Measurements from ENCODE around the gene NELL1. TPM values are rescaled to one million over a fixed set of nuclear protein-coding genes. Genes with fewer than 3 reads are reported as not detected.

Gene NELL1
- total RNA-seq, 1 donor from 2014 or later = not detected

DNA sequence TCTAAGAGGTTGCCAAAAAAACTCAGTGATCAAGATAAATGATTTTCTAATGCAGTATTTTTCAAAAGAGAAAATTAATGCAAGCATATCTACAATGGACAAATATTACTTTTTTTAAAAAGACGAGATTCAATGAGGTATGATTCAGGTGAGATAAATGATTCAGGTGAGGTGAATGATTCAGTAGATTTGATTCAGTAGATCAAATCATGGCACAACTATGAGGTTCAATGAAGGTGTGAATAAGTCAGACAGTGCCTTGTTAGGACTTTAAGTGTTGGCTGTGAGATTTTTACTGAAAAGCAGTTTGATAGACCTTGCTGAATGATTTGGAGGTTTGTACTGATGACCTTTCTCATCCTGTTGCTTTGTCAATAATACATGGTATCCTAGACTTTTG is 742.2 kb downstream of the NELL1 start:
- Histone ChIP-seq H3K9me3 (ENCODE audit: low read depth) (no peaks in the 10 kb centered on the region), H3K9ac (no peak overlapping the region), H4K20me1 (ENCODE audit: low read depth) (no peaks in the 10 kb centered on the region), H3K4me1 (peaks cover 8% of the 10 kb centered on the region), H3K79me2 (ENCODE audit: low read depth) (no peaks in the 10 kb centered on the region), H3K4me3 (no peak overlapping the region), H3K27me3 (no peaks in the 10 kb centered on the region), H3K36me3 (no peaks in the 10 kb centered on the region), H3K4me2 (no peak overlapping the region), H3F3A (ENCODE audit: low read depth) (no peaks in the 10 kb centered on the region), H3K27ac (no peak overlapping the region), H2AFZ (replicated peaks) (no peak overlapping the region)
- Mint-ChIP-seq H3K36me3 (no peaks in the 10 kb centered on the region), H3K4me3 (no peak overlapping the region), H3K27me3 (ENCODE audit: insufficient read depth, low read depth) (no peaks in the 10 kb centered on the region), H3K27ac (no peak overlapping the region), H3K4me1 (no peaks in the 10 kb centered on the region), H3K9me3 (no peaks in the 10 kb centered on the region)
- DNase-seq (ENCODE audit: low spot score) = no peak
- TF ChIP-seq EZH2phosphoT487 (IDR thresholded peaks at IDR 0.05) (no peak), EZH2 (IDR thresholded peaks at IDR 0.05) (no peak)
- TF ChIP-seq, protein P1, sequence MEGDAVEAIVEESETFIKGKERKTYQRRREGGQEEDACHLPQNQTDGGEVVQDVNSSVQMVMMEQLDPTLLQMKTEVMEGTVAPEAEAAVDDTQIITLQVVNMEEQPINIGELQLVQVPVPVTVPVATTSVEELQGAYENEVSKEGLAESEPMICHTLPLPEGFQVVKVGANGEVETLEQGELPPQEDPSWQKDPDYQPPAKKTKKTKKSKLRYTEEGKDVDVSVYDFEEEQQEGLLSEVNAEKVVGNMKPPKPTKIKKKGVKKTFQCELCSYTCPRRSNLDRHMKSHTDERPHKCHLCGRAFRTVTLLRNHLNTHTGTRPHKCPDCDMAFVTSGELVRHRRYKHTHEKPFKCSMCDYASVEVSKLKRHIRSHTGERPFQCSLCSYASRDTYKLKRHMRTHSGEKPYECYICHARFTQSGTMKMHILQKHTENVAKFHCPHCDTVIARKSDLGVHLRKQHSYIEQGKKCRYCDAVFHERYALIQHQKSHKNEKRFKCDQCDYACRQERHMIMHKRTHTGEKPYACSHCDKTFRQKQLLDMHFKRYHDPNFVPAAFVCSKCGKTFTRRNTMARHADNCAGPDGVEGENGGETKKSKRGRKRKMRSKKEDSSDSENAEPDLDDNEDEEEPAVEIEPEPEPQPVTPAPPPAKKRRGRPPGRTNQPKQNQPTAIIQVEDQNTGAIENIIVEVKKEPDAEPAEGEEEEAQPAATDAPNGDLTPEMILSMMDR (IDR thresholded peaks at IDR 0.05) = no peak

DNA sequence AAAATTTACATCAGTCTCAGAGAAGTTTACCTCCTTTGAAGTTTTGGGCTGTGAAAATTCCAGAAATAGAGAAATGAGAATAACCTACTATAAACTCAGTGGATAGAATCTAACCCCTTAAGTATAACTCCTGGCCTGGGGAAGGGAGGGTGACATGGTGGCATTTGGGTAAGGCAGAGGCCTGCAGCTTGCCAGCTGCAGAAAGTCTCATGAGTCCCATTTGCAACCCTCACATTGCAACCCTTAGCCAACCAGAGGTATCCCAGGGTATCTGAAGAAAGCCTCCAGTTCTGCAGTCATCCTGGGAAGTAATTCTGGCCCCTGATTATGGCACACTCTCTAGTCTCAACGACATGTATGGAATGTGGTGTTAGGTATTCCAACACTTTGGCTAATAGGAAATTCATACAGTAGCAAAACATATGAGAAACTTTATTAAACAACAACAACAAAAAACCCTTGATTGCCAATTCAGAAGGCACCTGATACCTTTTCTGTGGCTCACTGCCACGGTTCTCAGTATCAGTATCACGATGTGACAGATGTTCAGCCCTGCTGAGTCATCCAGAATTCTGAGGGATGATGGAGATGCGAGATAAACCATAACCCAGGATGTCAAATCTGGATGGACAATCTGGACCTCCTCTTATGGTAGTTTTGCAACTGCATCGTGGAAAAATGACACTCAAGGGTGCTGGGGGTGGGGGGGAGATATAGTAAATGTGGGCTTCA is 743.4 kb downstream of the NELL1 start:
- H3K27me3 ChIP-seq = no peaks in the 10 kb centered on the region
- no peaks in the 10 kb centered on the region for H3K9me3 ChIP-seq (ENCODE audit: low read depth)
- TF ChIP-seq, protein P1 (IDR thresholded peaks at IDR 0.05) = no peak
- no peak for TF ChIP-seq EZH2phosphoT487 (IDR thresholded peaks at IDR 0.05)
- TF ChIP-seq EZH2 (IDR thresholded peaks at IDR 0.05) = no peak
- H4K20me1 ChIP-seq (ENCODE audit: low read depth) = no peaks in the 10 kb centered on the region
- peaks cover 8% of the 10 kb centered on the region for H3K4me1 ChIP-seq
- H3K9ac ChIP-seq = no peak overlapping the region
- Mint-ChIP-seq H3K27me3 (ENCODE audit: insufficient read depth, low read depth) (no peaks in the 10 kb centered on the region), H3K9me3 (no peaks in the 10 kb centered on the region), H3K4me1 (no peaks in the 10 kb centered on the region), H3K4me3 (no peak overlapping the region), H3K27ac (no peak overlapping the region), H3K36me3 (no peaks in the 10 kb centered on the region)
- H3K27ac ChIP-seq = no peak overlapping the region
- H3K4me2 ChIP-seq = no peak overlapping the region
- H2AFZ ChIP-seq (replicated peaks) = no peak overlapping the region
- H3K4me3 ChIP-seq = no peak overlapping the region
- H3K79me2 ChIP-seq (ENCODE audit: low read depth) = no peaks in the 10 kb centered on the region
- no peaks in the 10 kb centered on the region for H3F3A ChIP-seq (ENCODE audit: low read depth)
- no peaks in the 10 kb centered on the region for H3K36me3 ChIP-seq
- DNase-seq (ENCODE audit: low spot score) = no peak

DNA sequence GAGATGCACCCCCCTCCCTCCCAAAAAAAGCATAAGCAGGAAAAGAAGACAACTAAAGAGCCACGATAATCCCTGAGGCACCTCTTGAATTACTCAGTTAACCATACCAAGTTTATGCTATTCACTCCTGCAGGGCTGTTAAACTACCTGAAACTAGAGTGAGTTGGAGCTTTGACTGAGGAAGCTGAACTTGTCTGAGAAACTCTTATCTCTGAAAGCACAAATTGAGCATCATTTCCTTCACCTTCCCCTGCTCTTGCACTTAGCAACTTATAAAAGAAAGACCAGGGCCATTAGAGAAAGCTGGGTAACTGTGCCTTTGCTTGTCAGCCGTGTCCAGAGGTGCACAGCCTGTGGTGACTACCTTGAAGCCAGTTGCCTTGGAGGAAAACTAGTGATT is 745.6 kb downstream of the NELL1 start:
- peaks cover 8% of the 10 kb centered on the region for H3K4me1 ChIP-seq
- Mint-ChIP-seq H3K27ac (no peak overlapping the region), H3K4me3 (no peak overlapping the region), H3K36me3 (no peaks in the 10 kb centered on the region), H3K27me3 (ENCODE audit: insufficient read depth, low read depth) (no peaks in the 10 kb centered on the region), H3K9me3 (no peaks in the 10 kb centered on the region), H3K4me1 (no peaks in the 10 kb centered on the region)
- H3K27ac ChIP-seq = no peak overlapping the region
- H3K36me3 ChIP-seq = no peaks in the 10 kb centered on the region
- TF ChIP-seq EZH2phosphoT487 (IDR thresholded peaks at IDR 0.05) = no peak
- no peak for TF ChIP-seq EZH2 (IDR thresholded peaks at IDR 0.05)
- TF ChIP-seq, protein P1 (IDR thresholded peaks at IDR 0.05) = no peak
- DNase-seq (ENCODE audit: low spot score) = no peak
- no peak overlapping the region for H3K4me3 ChIP-seq
- H3K9ac ChIP-seq = no peak overlapping the region
- no peaks in the 10 kb centered on the region for H3K79me2 ChIP-seq (ENCODE audit: low read depth)
- no peak overlapping the region for H3K4me2 ChIP-seq
- H4K20me1 ChIP-seq (ENCODE audit: low read depth) = no peaks in the 10 kb centered on the region
- H2AFZ ChIP-seq (replicated peaks) = no peak overlapping the region
- no peaks in the 10 kb centered on the region for H3F3A ChIP-seq (ENCODE audit: low read depth)
- no peaks in the 10 kb centered on the region for H3K27me3 ChIP-seq
- H3K9me3 ChIP-seq (ENCODE audit: low read depth) = no peaks in the 10 kb centered on the region

All from neural progenitor cell (in vitro differentiated cells).